ENCODE results near the gene TOR2A. TPM values are rescaled to one million over a fixed set of nuclear protein-coding genes. Genes with fewer than 3 reads are reported as not detected.

The TOR2A gene
- total and polyA plus RNA-seq, 9 of the 15 experiments (the other 6 are each of a cell fraction or from before 2014, with no cell fraction given): 0.80 to 25.9 (median 11.1) TPM

DNA sequence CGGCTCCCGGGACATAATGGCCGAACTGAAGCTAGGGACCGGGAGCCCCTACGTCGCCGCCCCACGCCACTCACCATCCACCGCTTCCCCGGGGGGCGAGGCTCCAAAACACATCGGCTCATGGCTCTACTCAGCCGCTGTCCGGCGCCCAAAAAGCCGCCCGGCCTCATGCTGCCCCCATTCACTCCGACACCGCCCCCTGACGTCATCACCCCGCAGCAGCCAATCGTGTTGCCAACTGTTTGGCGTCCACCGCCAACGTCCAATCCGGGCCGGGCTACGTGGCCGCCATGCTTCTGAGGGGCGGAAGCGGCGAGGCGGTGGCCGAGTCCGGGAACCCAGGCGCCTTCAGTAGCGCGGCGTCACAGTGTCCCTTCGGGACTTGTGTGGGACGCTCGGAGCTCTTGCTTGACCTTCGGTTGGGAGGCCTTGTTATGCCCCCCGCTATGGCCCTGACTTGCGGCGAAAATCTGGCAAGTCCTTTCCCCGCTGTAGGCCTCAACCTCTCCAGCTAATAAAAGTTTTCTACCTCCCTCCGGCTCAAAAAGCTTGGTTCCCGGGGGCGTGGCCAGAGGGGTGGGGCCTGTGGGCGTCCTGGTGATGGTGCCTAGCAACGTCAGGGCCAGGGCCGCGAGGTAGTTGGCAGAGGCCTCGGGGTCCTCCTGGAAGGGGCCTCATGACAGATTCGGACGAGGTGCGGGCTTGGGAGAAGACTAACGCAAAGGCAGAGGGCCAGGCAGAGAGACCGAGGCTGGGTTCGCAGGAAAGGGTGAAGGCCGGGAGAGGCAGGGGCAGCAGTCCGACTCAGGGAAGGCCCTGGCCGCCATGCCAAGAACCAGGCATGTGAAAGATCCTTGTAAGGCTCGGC is 19.4 kb downstream of the TOR2A start, which contains the start of the genes PTRH1 and TTC16 (continued):
- peak; percentile 77 for TF ChIP-seq MGA (IDR thresholded peaks at IDR 0.05)
- TF ChIP-seq SAP30 (IDR thresholded peaks at IDR 0.05; ENCODE audit: borderline replicate concordance, insufficient read depth, low read depth, low read length, poor library complexity, severe bottlenecking): peak; percentile 95
- TF ChIP-seq L3MBTL2 (IDR thresholded peaks at IDR 0.05): peak; percentile 82
- TF ChIP-seq ADNP (tag; IDR thresholded peaks at IDR 0.05): no peak
- TF ChIP-seq FOXK2 (conservative IDR thresholded peaks at IDR 0.05 in 1 of 2, IDR thresholded peaks at IDR 0.05 in 1 of 2; ENCODE audit: low read depth in 2 of 2): peak; percentile 70 to 75; a peak in 3 of 4 replicates
- peak; percentile 70 for TF ChIP-seq MYC (IDR thresholded peaks at IDR 0.05; ENCODE audit: low read depth, low read length)
- TF ChIP-seq MYC (CRISPR knock-in tag; IDR thresholded peaks at IDR 0.05; ENCODE audit: borderline replicate concordance, low read depth): no peak
- TF ChIP-seq ETV1 (tag; conservative IDR thresholded peaks at IDR 0.05; ENCODE audit: low read depth): peak; percentile 66
